ENCODE data around the gene DBF4. TPM values are rescaled to one million over a fixed set of nuclear protein-coding genes. Genes with fewer than 3 reads are reported as not detected.
A peak's percentile ranks its signal among the peaks of the same experiment; 100 is the strongest.

DBF4 gene
- polyA plus RNA-seq, 1 of the 3 experiments (the other 2 are of a cell fraction) = 7.6 TPM

GRCh38 chr7:87935384-87935706 lies 59.1 kb downstream of the DBF4 start:
- H3K9me2 ChIP-seq = no peaks in the 10 kb centered on the region
- DNase-seq = no peak
- no peaks in the 10 kb centered on the region for H3K27me3 ChIP-seq (ENCODE audit: insufficient read depth)
- peak overlapping the region in 1 of 2 experiments; percentile 91; a peak in 1 of 4 replicates for H3K27ac ChIP-seq (ENCODE audit: low read depth in 2 of 2, low read length in 1 of 2)
- H3K79me2 ChIP-seq (ENCODE audit: insufficient read depth) = no peaks in the 10 kb centered on the region
- H4K20me1 ChIP-seq (ENCODE audit: insufficient read depth) = no peaks in the 10 kb centered on the region
- TF ChIP-seq SIN3A (IDR thresholded peaks at IDR 0.05; ENCODE audit: borderline replicate concordance, low read depth, low read length) = no peak
- peak; percentile 98 for TF ChIP-seq MXI1 (IDR thresholded peaks at IDR 0.05; ENCODE audit: low read depth, low read length)
- TF ChIP-seq, protein P1, sequence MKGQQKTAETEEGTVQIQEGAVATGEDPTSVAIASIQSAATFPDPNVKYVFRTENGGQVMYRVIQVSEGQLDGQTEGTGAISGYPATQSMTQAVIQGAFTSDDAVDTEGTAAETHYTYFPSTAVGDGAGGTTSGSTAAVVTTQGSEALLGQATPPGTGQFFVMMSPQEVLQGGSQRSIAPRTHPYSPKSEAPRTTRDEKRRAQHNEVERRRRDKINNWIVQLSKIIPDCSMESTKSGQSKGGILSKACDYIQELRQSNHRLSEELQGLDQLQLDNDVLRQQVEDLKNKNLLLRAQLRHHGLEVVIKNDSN (IDR thresholded peaks at IDR 0.05; ENCODE audit: borderline replicate concordance, low read depth) = no peak
- H3K9me3 ChIP-seq = no peaks in the 10 kb centered on the region
- 25% methylated on average over 8 of the region's 8 CpGs for WGBS (ENCODE audit: low lambda C conversion rate)
- H3F3A ChIP-seq (replicated peaks; ENCODE audit: insufficient read depth) = no peaks in the 10 kb centered on the region
- H3K4me3 ChIP-seq (ENCODE audit: low read depth in 2 of 2, low read length in 1 of 2) = peak overlapping the region; percentile 74 to 75
- H3K4me2 ChIP-seq = peak overlapping the region; percentile 95
- POLR2A ChIA-PET = interaction anchor here (1.3 kb wide), 1 partner anchor 99 kb away, joined by 4 read pairs; no protein-coding TSS in a partner anchor
- H3K9ac ChIP-seq = no peak overlapping the region
- peak overlapping the region; percentile 95 for H2AFZ ChIP-seq (ENCODE audit: low read depth)
- H3K36me3 ChIP-seq (replicated peaks in 1 of 2; ENCODE audit: control insufficient read depth in 1 of 2, insufficient read depth in 2 of 2, low read length in 1 of 2) = peaks cover 0 to 3% of the 10 kb centered on the region in 2 experiments
- peaks cover 0 to 12% of the 10 kb centered on the region in 2 experiments; a peak in 2 of 4 replicates for H3K4me1 ChIP-seq (ENCODE audit: control insufficient read depth in 1 of 2, insufficient read depth in 2 of 2, low read depth in 1 of 2, low read length in 1 of 2)
- CTCF ChIA-PET = interaction anchor here (1.0 to 3.7 kb wide), 11 partner anchors 9 to 463 kb away, joined by 3 to 23 read pairs (median 4); no protein-coding TSS in a partner anchor

GRCh38 chr7:87941138-87941537 lies 64.8 kb downstream of the DBF4 start:
- Histone ChIP-seq H3K4me2 (no peak overlapping the region), H3K9ac (no peak overlapping the region), H3K4me1 (ENCODE audit: control insufficient read depth in 1 of 2, insufficient read depth in 2 of 2, low read depth in 1 of 2, low read length in 1 of 2) (peaks cover 0 to 7% of the 10 kb centered on the region in 2 experiments; a peak in 2 of 4 replicates), H3K27ac (ENCODE audit: low read depth in 2 of 2, low read length in 1 of 2) (no peak overlapping the region), H3K9me2 (no peaks in the 10 kb centered on the region), H3K27me3 (ENCODE audit: insufficient read depth) (no peaks in the 10 kb centered on the region), H2AFZ (ENCODE audit: low read depth) (no peak overlapping the region), H3K36me3 (replicated peaks in 1 of 2; ENCODE audit: control insufficient read depth in 1 of 2, insufficient read depth in 2 of 2, low read length in 1 of 2) (peaks cover 0 to 6% of the 10 kb centered on the region in 2 experiments), H3K79me2 (ENCODE audit: insufficient read depth) (no peaks in the 10 kb centered on the region), H3K4me3 (ENCODE audit: low read depth in 2 of 2, low read length in 1 of 2) (no peak overlapping the region), H3K9me3 (no peaks in the 10 kb centered on the region), H3F3A (replicated peaks; ENCODE audit: insufficient read depth) (no peaks in the 10 kb centered on the region), H4K20me1 (ENCODE audit: insufficient read depth) (no peaks in the 10 kb centered on the region)
- ChIA-PET POLR2A (no interaction called here), CTCF (no interaction called here)
- no peak for TF ChIP-seq GABPA (IDR thresholded peaks at IDR 0.05; ENCODE audit: low read depth)
- no peak for TF ChIP-seq PBX3 (IDR thresholded peaks at IDR 0.05)
- no peak for TF ChIP-seq ZBTB33 (IDR thresholded peaks at IDR 0.05; ENCODE audit: borderline replicate concordance, low read depth)
- no peak for TF ChIP-seq TEAD4 (IDR thresholded peaks at IDR 0.05; ENCODE audit: borderline replicate concordance, insufficient read depth)
- TF ChIP-seq EP300 (IDR thresholded peaks at IDR 0.05; ENCODE audit: borderline replicate concordance in 1 of 2, low read depth in 1 of 2, low read length in 1 of 2) = no peak
- TF ChIP-seq, protein P2, sequence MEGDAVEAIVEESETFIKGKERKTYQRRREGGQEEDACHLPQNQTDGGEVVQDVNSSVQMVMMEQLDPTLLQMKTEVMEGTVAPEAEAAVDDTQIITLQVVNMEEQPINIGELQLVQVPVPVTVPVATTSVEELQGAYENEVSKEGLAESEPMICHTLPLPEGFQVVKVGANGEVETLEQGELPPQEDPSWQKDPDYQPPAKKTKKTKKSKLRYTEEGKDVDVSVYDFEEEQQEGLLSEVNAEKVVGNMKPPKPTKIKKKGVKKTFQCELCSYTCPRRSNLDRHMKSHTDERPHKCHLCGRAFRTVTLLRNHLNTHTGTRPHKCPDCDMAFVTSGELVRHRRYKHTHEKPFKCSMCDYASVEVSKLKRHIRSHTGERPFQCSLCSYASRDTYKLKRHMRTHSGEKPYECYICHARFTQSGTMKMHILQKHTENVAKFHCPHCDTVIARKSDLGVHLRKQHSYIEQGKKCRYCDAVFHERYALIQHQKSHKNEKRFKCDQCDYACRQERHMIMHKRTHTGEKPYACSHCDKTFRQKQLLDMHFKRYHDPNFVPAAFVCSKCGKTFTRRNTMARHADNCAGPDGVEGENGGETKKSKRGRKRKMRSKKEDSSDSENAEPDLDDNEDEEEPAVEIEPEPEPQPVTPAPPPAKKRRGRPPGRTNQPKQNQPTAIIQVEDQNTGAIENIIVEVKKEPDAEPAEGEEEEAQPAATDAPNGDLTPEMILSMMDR (IDR thresholded peaks at IDR 0.05) = no peak
- no peak for TF ChIP-seq FOXJ3 (CRISPR knock-in tag; IDR thresholded peaks at IDR 0.05)
- TF ChIP-seq RFX5 (IDR thresholded peaks at IDR 0.05; ENCODE audit: low read length) = no peak
- no peak for TF ChIP-seq FOSL2 (IDR thresholded peaks at IDR 0.05; ENCODE audit: borderline replicate concordance, low read depth)
- no peak for TF ChIP-seq POLR2AphosphoS5 (IDR thresholded peaks at IDR 0.05; ENCODE audit: low read depth, low read length)
- TF ChIP-seq SIN3A (IDR thresholded peaks at IDR 0.05; ENCODE audit: borderline replicate concordance, low read depth, low read length) = no peak
- no peak for TF ChIP-seq MEF2A (IDR thresholded peaks at IDR 0.05; ENCODE audit: borderline replicate concordance, low read depth)
- TF ChIP-seq, protein P1 (IDR thresholded peaks at IDR 0.05; ENCODE audit: borderline replicate concordance, low read depth) = no peak
- no peak for TF ChIP-seq TAF1 (IDR thresholded peaks at IDR 0.05; ENCODE audit: borderline replicate concordance, low read depth, low read length)
- 94% methylated on average over 4 of the region's 4 CpGs for WGBS (ENCODE audit: low lambda C conversion rate)
- no peak for DNase-seq
